AG04450 (cell line): ENCODE results near the gene ST14. TPM values are rescaled to one million over a fixed set of nuclear protein-coding genes. Genes with fewer than 3 reads are reported as not detected.
"Not testable (repeated sequence)": the region's sequence is repeated elsewhere in the genome, so short reads cannot be mapped to it uniquely, and the experiment has no call there.

ENCODE experiments used
- CTCF ChIA-PET: fragments of 300-600, 350-600 bp; formaldehyde crosslinking; extraction: SDS; loops from one replicate; lab custom pipeline; 2022; ENCODE audit warnings: antibody characterized with exemption, inconsistent platforms; lab: Charles Lee
- POLR2A ChIA-PET: fragments of 350-600 bp; formaldehyde crosslinking; extraction: SDS; loops from one replicate; lab custom pipeline; 2021; ENCODE audit warnings: antibody characterized with exemption, inconsistent platforms; lab: Yijun Ruan, JAX
- DNase-seq: peaks from one replicate; pipeline ENCODE4 v3.0.0-alpha.2; 2011; ENCODE audit warnings: low read depth, low spot score
- H3K27ac ChIP-seq: one replicate; pipeline ENCODE4 v1.5.1; 2012; ENCODE audit warnings: low read depth, low read length, control low read depth
- H3K27me3 ChIP-seq: one replicate; pipeline ENCODE4 v1.6.0; 2012; ENCODE audit warnings: low read length; ENCODE audit not compliant: control insufficient read depth, insufficient read depth
- H3K4me3 ChIP-seq: 2 replicates; pipeline ENCODE4 v1.5.1; 2011; ENCODE audit warnings: mild to moderate bottlenecking, low read depth, low read length, control low read depth
- H3K9me3 ChIP-seq: 2 replicates; pipeline ENCODE4 v1.5.1; 2012; ENCODE audit warnings: low read length; ENCODE audit not compliant: control insufficient read depth, insufficient read depth
- polyA plus RNA-seq: library from polyadenylated mRNA; depleted of rRNA; stranded (reverse); fragments of >200 nt; gene quantifications from 2 replicates; pipeline ENCODE4 v1.2.3, GENCODE V29; 2011
- TF ChIP-seq, protein P1 (sequence below): IDR thresholded peaks from 2 replicates; pipeline ENCODE4 v1.5.1; 2011; ENCODE audit warnings: low read depth, low read length, control low read depth, inconsistent platforms

The ST14 gene
- polyA plus RNA-seq, 1 experiment: not detected

DNA sequence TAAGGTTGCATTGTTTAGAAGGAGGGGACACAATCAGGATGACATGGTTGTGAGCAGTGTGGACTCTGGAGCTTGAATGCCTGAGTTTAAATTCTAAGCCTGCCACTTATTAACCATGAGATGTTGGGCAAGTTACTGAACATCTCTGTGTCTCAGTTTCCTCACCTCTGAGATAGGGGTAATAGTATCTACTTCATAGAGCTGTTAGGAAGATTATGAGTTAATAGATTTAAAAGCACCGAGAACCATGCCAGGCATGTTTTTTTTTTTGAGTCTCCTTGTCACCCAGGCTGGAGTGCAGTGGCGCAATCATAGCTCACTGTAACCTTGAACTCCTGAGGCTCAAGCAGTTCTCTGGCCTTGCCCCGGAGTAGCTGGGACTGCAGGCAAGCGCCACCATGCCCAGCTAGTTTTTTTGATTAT lies 33.3 kb downstream of the ST14 start:
- TF ChIP-seq, protein P1, sequence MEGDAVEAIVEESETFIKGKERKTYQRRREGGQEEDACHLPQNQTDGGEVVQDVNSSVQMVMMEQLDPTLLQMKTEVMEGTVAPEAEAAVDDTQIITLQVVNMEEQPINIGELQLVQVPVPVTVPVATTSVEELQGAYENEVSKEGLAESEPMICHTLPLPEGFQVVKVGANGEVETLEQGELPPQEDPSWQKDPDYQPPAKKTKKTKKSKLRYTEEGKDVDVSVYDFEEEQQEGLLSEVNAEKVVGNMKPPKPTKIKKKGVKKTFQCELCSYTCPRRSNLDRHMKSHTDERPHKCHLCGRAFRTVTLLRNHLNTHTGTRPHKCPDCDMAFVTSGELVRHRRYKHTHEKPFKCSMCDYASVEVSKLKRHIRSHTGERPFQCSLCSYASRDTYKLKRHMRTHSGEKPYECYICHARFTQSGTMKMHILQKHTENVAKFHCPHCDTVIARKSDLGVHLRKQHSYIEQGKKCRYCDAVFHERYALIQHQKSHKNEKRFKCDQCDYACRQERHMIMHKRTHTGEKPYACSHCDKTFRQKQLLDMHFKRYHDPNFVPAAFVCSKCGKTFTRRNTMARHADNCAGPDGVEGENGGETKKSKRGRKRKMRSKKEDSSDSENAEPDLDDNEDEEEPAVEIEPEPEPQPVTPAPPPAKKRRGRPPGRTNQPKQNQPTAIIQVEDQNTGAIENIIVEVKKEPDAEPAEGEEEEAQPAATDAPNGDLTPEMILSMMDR: no peak
- H3K4me3 ChIP-seq: no peak overlapping the region
- no peaks in the 10 kb centered on the region; the same call in 1 of the 2 replicates for H3K9me3 ChIP-seq
- CTCF ChIA-PET: interaction anchor here (1.0 kb wide), 1 partner anchor 239 kb away, joined by 4 read pairs; no protein-coding TSS in a partner anchor
- no peak for DNase-seq
- no peak overlapping the region for H3K27ac ChIP-seq
- H3K27me3 ChIP-seq: peaks cover 26% of the 10 kb centered on the region
- POLR2A ChIA-PET: no interaction called here

DNA sequence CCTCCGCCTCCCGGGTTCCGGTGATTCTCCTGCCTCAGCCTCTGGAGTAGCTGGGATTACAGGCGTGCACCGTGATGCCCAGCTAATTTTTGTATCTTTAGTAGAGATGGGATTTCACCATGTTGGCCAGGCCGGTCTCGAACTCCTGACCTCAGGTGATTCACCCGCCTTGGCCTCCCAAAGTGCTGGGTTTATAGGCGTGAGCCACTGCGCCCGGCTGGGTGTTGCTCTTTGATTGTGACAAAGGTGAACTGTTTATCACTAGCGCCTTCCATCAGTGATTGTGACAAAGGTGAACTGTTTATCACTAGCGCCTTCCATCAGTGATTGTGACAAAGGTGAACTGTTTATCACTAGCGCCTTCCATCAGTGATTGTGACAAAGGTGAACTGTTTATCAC lies 34.0 kb downstream of the ST14 start:
- peaks cover 20% of the 10 kb centered on the region for H3K27me3 ChIP-seq
- POLR2A ChIA-PET, H3K27ac ChIP-seq, H3K4me3 ChIP-seq, CTCF ChIA-PET, DNase-seq, H3K9me3 ChIP-seq: not testable (repeated sequence)

DNA sequence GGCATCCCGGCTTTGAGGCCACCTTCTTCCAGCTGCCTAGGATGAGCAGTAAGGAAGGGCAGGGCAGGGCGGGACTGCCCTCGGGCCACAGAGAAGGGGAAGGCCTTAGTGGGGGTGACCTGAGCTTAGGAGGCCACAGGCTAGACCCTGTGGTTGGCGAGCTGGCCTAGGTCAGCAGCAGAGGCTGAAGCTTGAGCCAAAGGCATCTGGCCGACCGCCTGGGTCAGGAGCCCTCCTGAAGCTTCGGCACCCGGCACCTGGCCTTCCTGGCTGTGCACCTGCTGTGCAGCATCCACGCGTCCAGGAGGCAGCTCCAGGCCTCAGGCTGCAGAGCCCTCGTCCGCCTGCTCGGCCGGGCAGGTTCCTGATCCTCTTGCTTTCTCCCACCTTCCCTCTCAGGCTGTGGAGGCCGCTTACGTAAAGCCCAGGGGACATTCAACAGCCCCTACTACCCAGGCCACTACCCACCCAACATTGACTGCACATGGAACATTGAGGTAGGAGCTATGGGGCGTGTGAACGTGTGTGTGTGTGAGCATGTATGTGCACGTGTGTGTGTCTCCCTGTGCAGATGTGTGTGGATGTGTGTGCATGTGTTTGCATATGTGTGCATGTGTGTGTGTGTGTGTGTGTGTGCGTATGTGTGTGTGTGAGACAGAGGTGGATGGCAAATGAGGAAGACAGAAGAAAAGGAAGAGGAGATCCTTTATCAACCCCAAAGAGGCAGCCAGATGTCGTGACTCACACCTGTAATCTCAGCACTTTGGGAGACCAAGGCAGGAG lies 34.9 kb downstream of the ST14 start:
- ChIA-PET CTCF (no interaction called here), POLR2A (no interaction called here)
- no peak for DNase-seq
- TF ChIP-seq, protein P1: no peak
- Histone ChIP-seq H3K9me3 (no peaks in the 10 kb centered on the region; the same call in 1 of the 2 replicates), H3K27me3 (peaks cover 24% of the 10 kb centered on the region), H3K27ac (no peak overlapping the region), H3K4me3 (no peak overlapping the region)

DNA sequence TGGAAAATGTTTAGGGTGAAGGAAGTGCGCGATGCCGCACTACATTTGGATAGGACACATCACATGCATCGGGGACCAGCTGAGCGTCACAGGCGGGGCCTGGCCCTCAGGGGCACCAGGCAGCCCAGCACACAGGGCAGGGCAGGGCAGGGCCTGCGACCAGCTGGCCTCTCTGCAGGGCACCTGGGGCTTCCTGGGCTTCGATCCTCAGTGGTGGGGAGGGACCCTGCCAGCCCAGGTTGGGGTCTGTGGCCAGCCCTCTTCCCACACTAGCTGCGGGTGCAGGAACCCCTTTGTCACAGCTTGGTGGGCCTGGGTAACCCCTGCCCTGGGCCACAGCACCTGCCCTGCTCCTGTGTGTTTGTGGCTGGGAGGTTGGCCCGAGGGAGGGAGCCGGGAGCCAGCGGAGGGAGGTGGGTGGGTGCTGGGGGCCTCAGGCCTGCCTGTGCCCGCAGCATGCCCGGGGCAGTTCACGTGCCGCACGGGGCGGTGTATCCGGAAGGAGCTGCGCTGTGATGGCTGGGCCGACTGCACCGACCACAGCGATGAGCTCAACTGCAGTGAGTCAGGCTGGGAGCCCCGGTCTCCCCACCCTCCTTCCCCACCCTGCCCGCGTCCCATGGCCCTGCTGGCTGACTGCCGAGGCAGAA lies 37.9 kb downstream of the ST14 start:
- CTCF ChIA-PET: no interaction called here
- no peak for DNase-seq
- no peak overlapping the region for H3K27ac ChIP-seq
- no peak overlapping the region for H3K4me3 ChIP-seq
- TF ChIP-seq, protein P1: no peak
- H3K9me3 ChIP-seq: no peaks in the 10 kb centered on the region; the same call in 1 of the 2 replicates
- peaks cover 30% of the 10 kb centered on the region for H3K27me3 ChIP-seq
- POLR2A ChIA-PET: no interaction called here

DNA sequence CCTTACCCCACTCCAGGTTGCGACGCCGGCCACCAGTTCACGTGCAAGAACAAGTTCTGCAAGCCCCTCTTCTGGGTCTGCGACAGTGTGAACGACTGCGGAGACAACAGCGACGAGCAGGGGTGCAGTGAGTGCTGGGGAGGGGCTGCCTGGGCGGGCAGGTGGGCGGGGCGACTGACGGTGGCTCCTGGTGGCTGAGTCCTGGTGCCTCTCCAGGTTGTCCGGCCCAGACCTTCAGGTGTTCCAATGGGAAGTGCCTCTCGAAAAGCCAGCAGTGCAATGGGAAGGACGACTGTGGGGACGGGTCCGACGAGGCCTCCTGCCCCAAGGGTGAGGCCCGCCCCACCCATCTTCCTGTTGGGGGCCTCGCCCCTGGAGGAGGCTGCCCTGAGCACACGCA lies 38.7 kb downstream of the ST14 start:
- TF ChIP-seq, protein P1: no peak
- H3K27ac ChIP-seq: no peak overlapping the region
- DNase-seq: no peak
- H3K9me3 ChIP-seq: no peaks in the 10 kb centered on the region; the same call in 1 of the 2 replicates
- no peak overlapping the region for H3K4me3 ChIP-seq
- ChIA-PET POLR2A (no interaction called here), CTCF (no interaction called here)
- peaks cover 35% of the 10 kb centered on the region for H3K27me3 ChIP-seq
